Activated naive CD8-positive, alpha-beta T cell treated with anti-CD3 and anti-CD28 coated beads, Interleukin-2, amount 50 U/mL, for 24 hours (primary cell): Measurements from ENCODE around the gene HSPB3.
"Not testable (repeated sequence)": the region's sequence is repeated elsewhere in the genome, so short reads cannot be mapped to it uniquely, and the experiment has no call there.

Source experiments
- ATAC-seq: fragments of 150-1000 bp; cut with Tn5 transposase; one replicate; pipeline ENCODE4 v1.10.0; 2021
- DNase-seq: peaks from one replicate; pipeline ENCODE4 v3.0.0; 2021
- H3K27ac Mint-ChIP-seq: one replicate; pipeline ENCODE4 v1.8.0; 2021; ENCODE audit warnings: mild to moderate bottlenecking, mixed read lengths
- H3K27me3 Mint-ChIP-seq: one replicate; pipeline ENCODE4 v1.8.0; 2021; ENCODE audit warnings: mixed read lengths
- H3K36me3 Mint-ChIP-seq: one replicate; pipeline ENCODE4 v1.8.0; 2021; ENCODE audit warnings: low read depth, mixed read lengths
- H3K4me1 Mint-ChIP-seq: one replicate; pipeline ENCODE4 v1.8.0; 2021; ENCODE audit warnings: mixed read lengths
- H3K4me3 Mint-ChIP-seq: one replicate; pipeline ENCODE4 v1.8.0; 2021; ENCODE audit warnings: mild to moderate bottlenecking, moderate library complexity, mixed read lengths
- H3K9me3 Mint-ChIP-seq: one replicate; pipeline ENCODE4 v1.8.0; 2021; ENCODE audit warnings: mixed read lengths

The HSPB3 gene

GRCh38 chr5:54471398-54471797, 15.9 kb downstream of the HSPB3 start:
- no peaks in the 10 kb centered on the region for H3K9me3 Mint-ChIP-seq
- H3K4me1 Mint-ChIP-seq = peaks cover 7% of the 10 kb centered on the region
- no peaks in the 10 kb centered on the region for H3K36me3 Mint-ChIP-seq
- ATAC-seq (no peak), DNase-seq (no peak)
- H3K27ac Mint-ChIP-seq = no peak overlapping the region
- H3K4me3 Mint-ChIP-seq = no peak overlapping the region
- H3K27me3 Mint-ChIP-seq = peaks cover 3% of the 10 kb centered on the region

- DNase-seq = no peak
- ATAC-seq = no peak
- H3K4me3 Mint-ChIP-seq = no peak overlapping the region
- no peaks in the 10 kb centered on the region for H3K4me1 Mint-ChIP-seq
- peaks cover 11% of the 10 kb centered on the region for H3K27me3 Mint-ChIP-seq
- no peak overlapping the region for H3K27ac Mint-ChIP-seq
- H3K36me3 Mint-ChIP-seq = no peaks in the 10 kb centered on the region
- H3K9me3 Mint-ChIP-seq = no peaks in the 10 kb centered on the region
These were observed 21.2 kb downstream of the HSPB3 start for GRCh38 chr5:54476682-54477081.

GRCh38 chr5:54477941-54478478, 22.5 kb downstream of the HSPB3 start:
- H3K9me3 Mint-ChIP-seq = no peaks in the 10 kb centered on the region
- no peak overlapping the region for H3K4me3 Mint-ChIP-seq
- H3K27me3 Mint-ChIP-seq = peaks cover 11% of the 10 kb centered on the region
- no peaks in the 10 kb centered on the region for H3K4me1 Mint-ChIP-seq
- ATAC-seq (no peak), DNase-seq (no peak)
- H3K27ac Mint-ChIP-seq = no peak overlapping the region
- no peaks in the 10 kb centered on the region for H3K36me3 Mint-ChIP-seq

GRCh38 chr5:54480296-54480695, 24.8 kb downstream of the HSPB3 start:
- Mint-ChIP-seq H3K36me3 (no peaks in the 10 kb centered on the region), H3K27ac (peak overlapping the region; percentile 31), H3K4me1 (no peaks in the 10 kb centered on the region), H3K9me3 (no peaks in the 10 kb centered on the region), H3K4me3 (no peak overlapping the region), H3K27me3 (peaks cover 11% of the 10 kb centered on the region)
- ATAC-seq = no peak
- no peak for DNase-seq

- H3K27ac Mint-ChIP-seq = no peak overlapping the region
- no peaks in the 10 kb centered on the region for H3K9me3 Mint-ChIP-seq
- peaks cover 10% of the 10 kb centered on the region for H3K27me3 Mint-ChIP-seq
- H3K4me1 Mint-ChIP-seq = no peaks in the 10 kb centered on the region
- ATAC-seq = no peak
- H3K4me3 Mint-ChIP-seq = no peak overlapping the region
- DNase-seq = no peak
- H3K36me3 Mint-ChIP-seq = no peaks in the 10 kb centered on the region
These were observed 28.9 kb downstream of the HSPB3 start for GRCh38 chr5:54484219-54484894.

- not testable (repeated sequence) for DNase-seq, H3K9me3 Mint-ChIP-seq, H3K27ac Mint-ChIP-seq, H3K4me1 Mint-ChIP-seq, H3K27me3 Mint-ChIP-seq, H3K4me3 Mint-ChIP-seq, H3K36me3 Mint-ChIP-seq, ATAC-seq
These were observed 30.2 kb downstream of the HSPB3 start for GRCh38 chr5:54485659-54486058.

GRCh38 chr5:54489648-54489979, 34.1 kb downstream of the HSPB3 start:
- H3K36me3 Mint-ChIP-seq, H3K9me3 Mint-ChIP-seq, H3K4me3 Mint-ChIP-seq, H3K4me1 Mint-ChIP-seq, ATAC-seq, H3K27me3 Mint-ChIP-seq, H3K27ac Mint-ChIP-seq, DNase-seq: not testable (repeated sequence)

GRCh38 chr5:54491326-54491725, 35.8 kb downstream of the HSPB3 start:
- H3K36me3 Mint-ChIP-seq = no peaks in the 10 kb centered on the region
- no peak for DNase-seq
- no peak for ATAC-seq
- no peaks in the 10 kb centered on the region for H3K9me3 Mint-ChIP-seq
- no peak overlapping the region for H3K4me3 Mint-ChIP-seq
- no peaks in the 10 kb centered on the region for H3K4me1 Mint-ChIP-seq
- H3K27ac Mint-ChIP-seq = no peak overlapping the region
- no peaks in the 10 kb centered on the region for H3K27me3 Mint-ChIP-seq

- H3K36me3 Mint-ChIP-seq = no peaks in the 10 kb centered on the region
- H3K9me3 Mint-ChIP-seq = no peaks in the 10 kb centered on the region
- ATAC-seq (no peak), DNase-seq (no peak)
- H3K27ac Mint-ChIP-seq = no peak overlapping the region
- no peaks in the 10 kb centered on the region for H3K27me3 Mint-ChIP-seq
- no peak overlapping the region for H3K4me3 Mint-ChIP-seq
- no peaks in the 10 kb centered on the region for H3K4me1 Mint-ChIP-seq
These were observed 36.7 kb downstream of the HSPB3 start for GRCh38 chr5:54492178-54492577.

- no peak for DNase-seq
- ATAC-seq = no peak
- Mint-ChIP-seq H3K4me1 (no peaks in the 10 kb centered on the region), H3K27ac (no peak overlapping the region), H3K27me3 (peaks cover 8% of the 10 kb centered on the region), H3K36me3 (no peaks in the 10 kb centered on the region), H3K4me3 (no peak overlapping the region), H3K9me3 (peaks cover 8% of the 10 kb centered on the region)
These were observed 39.5 kb downstream of the HSPB3 start for GRCh38 chr5:54495027-54495426.
